Activated T-cell treated with anti-CD3 and anti-CD28 coated beads, Interleukin-2, amount 50 U/mL, for 4 hours (primary cell): ENCODE results near the gene NUMB. TPM values are rescaled to one million over a fixed set of nuclear protein-coding genes. Genes with fewer than 3 reads are reported as not detected.

Experiments
- ATAC-seq, 2 donors: fragments of 200-7000 bp; cut with Tn5 transposase; one replicate each; pipeline ENCODE4 v1.10.0; 2021
- DNase-seq: peaks from one replicate; pipeline ENCODE4 v3.0.0-alpha.2; 2020
- H3K27me3 Mint-ChIP-seq: one replicate; pipeline ENCODE4 v1.8.0; 2021; ENCODE audit warnings: low read depth, mixed read lengths
- H3K36me3 Mint-ChIP-seq: one replicate; pipeline ENCODE4 v1.8.0; 2022; ENCODE audit warnings: mixed read lengths; ENCODE audit not compliant: insufficient read depth
- H3K4me1 Mint-ChIP-seq: one replicate; pipeline ENCODE4 v1.8.0; 2021; ENCODE audit warnings: low read depth, mixed read lengths
- H3K4me3 Mint-ChIP-seq: one replicate; pipeline ENCODE4 v1.8.0; 2021; ENCODE audit warnings: mild to moderate bottlenecking, moderate library complexity, mixed read lengths
- H3K9me3 Mint-ChIP-seq: one replicate; pipeline ENCODE4 v1.8.0; 2021; ENCODE audit warnings: mixed read lengths
- total RNA-seq, 3 donors: library from RNA; stranded (reverse); gene quantifications; one replicate each; pipeline ENCODE4 v1.2.1, GENCODE V29; 2021

The NUMB gene
- total RNA-seq, 3 donors from 2014 or later, result 32.6 to 42.8 (median 36.5) TPM

- no peaks in the 10 kb centered on the region for H3K36me3 Mint-ChIP-seq
- H3K4me3 Mint-ChIP-seq, result no peak overlapping the region
- ATAC-seq (no peak), DNase-seq (no peak)
- peaks cover 10% of the 10 kb centered on the region for H3K4me1 Mint-ChIP-seq
- no peaks in the 10 kb centered on the region for H3K9me3 Mint-ChIP-seq
- peaks cover 11% of the 10 kb centered on the region for H3K27me3 Mint-ChIP-seq
Measured at GRCh38 chr14:73265721-73266046, 192.7 kb downstream of the NUMB start.

- peaks cover 12% of the 10 kb centered on the region for H3K27me3 Mint-ChIP-seq
- H3K4me3 Mint-ChIP-seq, result no peak overlapping the region
- DNase-seq (no peak), ATAC-seq (no peak)
- no peaks in the 10 kb centered on the region for H3K36me3 Mint-ChIP-seq
- H3K4me1 Mint-ChIP-seq, result peaks cover 6% of the 10 kb centered on the region
- H3K9me3 Mint-ChIP-seq, result no peaks in the 10 kb centered on the region
Measured at GRCh38 chr14:73264885-73265720, 193.2 kb downstream of the NUMB start.

GRCh38 chr14:73264080-73264884 lies 194.1 kb downstream of the NUMB start:
- ATAC-seq, result no peak

GRCh38 chr14:73263606-73264005 lies 194.7 kb downstream of the NUMB start:
- no peaks in the 10 kb centered on the region for H3K36me3 Mint-ChIP-seq
- H3K4me1 Mint-ChIP-seq, result no peaks in the 10 kb centered on the region
- DNase-seq, result no peak
- no peaks in the 10 kb centered on the region for H3K9me3 Mint-ChIP-seq
- H3K4me3 Mint-ChIP-seq, result no peak overlapping the region
- H3K27me3 Mint-ChIP-seq, result peaks cover 10% of the 10 kb centered on the region
- ATAC-seq, result no peak

More at GRCh38 chr14:73264080-73264884, 194.1 kb downstream of the NUMB start:
- H3K9me3 Mint-ChIP-seq, result no peaks in the 10 kb centered on the region
- H3K27me3 Mint-ChIP-seq, result peaks cover 12% of the 10 kb centered on the region
- H3K4me1 Mint-ChIP-seq, result peaks cover 2% of the 10 kb centered on the region
- H3K36me3 Mint-ChIP-seq, result no peaks in the 10 kb centered on the region
- DNase-seq, result no peak
- no peak overlapping the region for H3K4me3 Mint-ChIP-seq

GRCh38 chr14:73262427-73263183 lies 195.7 kb downstream of the NUMB start:
- no peak overlapping the region for H3K4me3 Mint-ChIP-seq
- no peaks in the 10 kb centered on the region for H3K9me3 Mint-ChIP-seq
- ATAC-seq (no peak), DNase-seq (no peak)
- peaks cover 10% of the 10 kb centered on the region for H3K27me3 Mint-ChIP-seq
- H3K4me1 Mint-ChIP-seq, result peaks cover 3% of the 10 kb centered on the region
- no peaks in the 10 kb centered on the region for H3K36me3 Mint-ChIP-seq

- no peak for ATAC-seq
- Mint-ChIP-seq H3K9me3 (no peaks in the 10 kb centered on the region), H3K4me1 (peaks cover 3% of the 10 kb centered on the region), H3K4me3 (no peak overlapping the region), H3K27me3 (peaks cover 10% of the 10 kb centered on the region), H3K36me3 (no peaks in the 10 kb centered on the region)
- no peak for DNase-seq
Measured at GRCh38 chr14:73261520-73262426, 196.6 kb downstream of the NUMB start.

- Mint-ChIP-seq H3K4me1 (peaks cover 3% of the 10 kb centered on the region), H3K36me3 (no peaks in the 10 kb centered on the region), H3K4me3 (no peak overlapping the region), H3K27me3 (peaks cover 10% of the 10 kb centered on the region), H3K9me3 (no peaks in the 10 kb centered on the region)
- ATAC-seq, result no peak
- DNase-seq, result no peak
Measured at GRCh38 chr14:73261075-73261474, 197.3 kb downstream of the NUMB start.

GRCh38 chr14:73260574-73260973 lies 197.8 kb downstream of the NUMB start:
- peaks cover 3% of the 10 kb centered on the region for H3K4me1 Mint-ChIP-seq
- no peak for ATAC-seq
- peaks cover 10% of the 10 kb centered on the region for H3K27me3 Mint-ChIP-seq
- H3K4me3 Mint-ChIP-seq, result no peak overlapping the region
- no peaks in the 10 kb centered on the region for H3K9me3 Mint-ChIP-seq
- DNase-seq, result no peak
- H3K36me3 Mint-ChIP-seq, result no peaks in the 10 kb centered on the region

GRCh38 chr14:73259837-73260236 lies 198.5 kb downstream of the NUMB start:
- ATAC-seq (no peak), DNase-seq (no peak)
- Mint-ChIP-seq H3K9me3 (no peaks in the 10 kb centered on the region), H3K27me3 (peaks cover 10% of the 10 kb centered on the region), H3K36me3 (no peaks in the 10 kb centered on the region), H3K4me3 (no peak overlapping the region), H3K4me1 (peaks cover 3% of the 10 kb centered on the region)

GRCh38 chr14:73258845-73259611 lies 199.3 kb downstream of the NUMB start:
- no peaks in the 10 kb centered on the region for H3K36me3 Mint-ChIP-seq

GRCh38 chr14:73258076-73258475 lies 200.3 kb downstream of the NUMB start:
- Mint-ChIP-seq H3K27me3 (peaks cover 5% of the 10 kb centered on the region), H3K9me3 (no peaks in the 10 kb centered on the region), H3K4me1 (peaks cover 3% of the 10 kb centered on the region), H3K36me3 (no peaks in the 10 kb centered on the region), H3K4me3 (no peak overlapping the region)
- DNase-seq (no peak), ATAC-seq (peak; percentile 43 to 65)

More at GRCh38 chr14:73258845-73259611, 199.3 kb downstream of the NUMB start:
- no peak overlapping the region for H3K4me3 Mint-ChIP-seq
- H3K27me3 Mint-ChIP-seq, result peaks cover 7% of the 10 kb centered on the region
- no peaks in the 10 kb centered on the region for H3K9me3 Mint-ChIP-seq
- peaks cover 3% of the 10 kb centered on the region for H3K4me1 Mint-ChIP-seq
- DNase-seq (no peak), ATAC-seq (no peak)

- Mint-ChIP-seq H3K4me1 (peaks cover 3% of the 10 kb centered on the region), H3K9me3 (no peaks in the 10 kb centered on the region), H3K27me3 (peaks cover 1% of the 10 kb centered on the region), H3K4me3 (no peak overlapping the region), H3K36me3 (no peaks in the 10 kb centered on the region)
- no peak for ATAC-seq
- no peak for DNase-seq
Measured at GRCh38 chr14:73255693-73256225, 202.6 kb downstream of the NUMB start.

GRCh38 chr14:73255005-73255400 lies 203.3 kb downstream of the NUMB start:
- ATAC-seq (no peak), DNase-seq (no peak)
- Mint-ChIP-seq H3K4me1 (peaks cover 3% of the 10 kb centered on the region), H3K9me3 (no peaks in the 10 kb centered on the region), H3K4me3 (no peak overlapping the region), H3K36me3 (no peaks in the 10 kb centered on the region), H3K27me3 (no peaks in the 10 kb centered on the region)
